Posterior cingulate gyrus (tissue), 11 donors: ENCODE measurements around the gene SAMD4A.

Experiments used
- DNase-seq, 10 donors: peaks; one replicate each; pipeline versions ENCODE4 v3.0.0 to v3.0.0-alpha.2; 2020 to 2021; ENCODE audit warnings: mixed read lengths in 3 of 10
- intact Hi-C: fragments of 100-400 bp; cut with DNase I; formaldehyde crosslinking; loops from one replicate; pipeline ENCODE4 v1.15.1; 2023

The SAMD4A gene

GRCh38 chr14:54837508-54838149 is 270.7 kb downstream of the SAMD4A start:
- intact Hi-C loops = no loop called here
- no peak for DNase-seq

DNA sequence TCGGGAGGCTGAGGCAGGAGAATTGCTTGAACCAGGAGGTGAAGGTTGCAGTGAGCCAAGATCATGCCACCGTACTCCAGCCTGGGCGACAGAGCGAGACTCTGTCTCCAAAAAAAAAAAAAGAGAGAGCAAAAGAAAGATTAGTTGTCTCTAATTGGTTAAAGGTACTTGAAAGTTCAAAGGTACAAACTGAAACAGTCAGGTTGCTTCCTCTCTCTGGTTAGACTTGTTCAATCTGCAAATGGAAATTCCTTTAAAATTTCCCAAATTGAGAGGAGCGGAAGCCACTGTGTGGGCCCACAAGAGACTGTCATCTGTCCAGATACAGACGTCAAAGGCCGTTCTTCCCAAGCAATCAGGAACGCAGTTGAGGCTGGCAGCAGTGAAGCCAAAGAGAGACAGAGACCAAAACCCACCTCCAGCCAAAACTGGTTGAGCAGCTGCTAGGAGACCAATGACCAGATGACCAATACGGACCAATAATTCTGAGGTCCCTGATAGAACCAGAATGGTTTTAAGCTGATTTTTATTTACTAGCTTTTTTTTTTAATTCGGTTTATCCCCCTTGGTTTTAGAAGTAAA is 272.1 kb downstream of the SAMD4A start:
- DNase-seq = no peak
- intact Hi-C loops = no loop called here

DNA sequence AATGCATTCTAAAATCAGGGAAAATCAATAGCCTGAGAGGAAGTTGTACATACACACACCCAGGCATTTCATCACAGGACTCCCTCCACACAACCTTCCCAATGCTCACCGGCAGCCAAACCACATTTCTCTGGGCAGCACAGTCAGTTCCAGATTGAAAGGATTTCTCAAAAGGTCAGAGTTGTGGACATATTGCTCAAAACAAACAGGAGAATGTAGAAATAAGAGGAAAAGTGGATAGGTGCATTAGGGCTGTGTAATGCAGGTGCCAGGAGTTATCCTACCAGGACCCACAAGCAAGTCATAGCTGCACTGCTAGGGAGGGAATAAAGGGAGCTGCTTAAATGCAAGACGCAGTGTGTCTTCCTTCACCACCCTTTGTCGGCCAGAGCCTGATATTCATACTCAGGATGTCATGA is 272.8 kb downstream of the SAMD4A start:
- no peak for DNase-seq
- intact Hi-C loops = no loop called here

- no peak for DNase-seq
- intact Hi-C loops = no loop called here
Observed at GRCh38 chr14:54840336-54840735, 273.4 kb downstream of the SAMD4A start.

DNA sequence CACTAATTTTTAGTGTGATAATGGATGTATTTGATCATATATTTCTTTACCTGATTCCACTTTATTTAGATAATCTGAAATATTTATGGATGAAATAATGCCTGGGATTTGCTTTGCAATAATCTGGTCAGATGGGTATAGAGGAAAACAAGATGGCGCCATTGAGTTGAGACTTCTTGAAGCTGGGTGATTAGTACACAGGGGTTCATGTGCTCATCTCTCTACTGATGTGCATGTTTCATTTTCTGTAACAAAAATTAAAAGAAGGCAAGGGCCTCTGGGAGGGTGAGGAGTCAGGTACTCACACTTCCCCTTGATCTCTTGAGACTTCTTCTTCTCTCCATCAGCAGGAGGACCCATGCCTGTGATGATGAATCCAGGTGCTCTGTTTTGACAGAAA is 273.9 kb downstream of the SAMD4A start:
- intact Hi-C loops = no loop called here

More for the DNA sequence above, 273.9 kb downstream of the SAMD4A start:
- no peak for DNase-seq
